SU-DHL-6 (cell line): ENCODE results near the gene ODAPH.

Experiments
- CTCF ChIP-seq: fragments of 200-600 bp; sonication (generic); IDR thresholded peaks from one replicate; pipeline ENCODE4 v1.5.1; 2017; ENCODE audit warnings: antibody characterized with exemption, mild to moderate bottlenecking, low read length, moderate library complexity; ENCODE audit not compliant: insufficient read depth, poor library complexity, severe bottlenecking
- EZH2phosphoT487 ChIP-seq: fragments of 200-600 bp; sonication (generic), shearing (Covaris generic); conservative IDR thresholded peaks from 2 replicates; pipeline ENCODE4 v1.6.1; 2018; ENCODE audit warnings: mild to moderate bottlenecking, antibody characterized with exemption, low read length, moderate library complexity, mixed read lengths

GRCh38 chr4:75527482-75527881 lies 28.4 kb upstream of the ODAPH start:
- TF ChIP-seq CTCF (no peak), EZH2phosphoT487 (no peak)
